HEK293 (cell line): ENCODE data around the gene KIF21B.

ENCODE experiments used
- CTCF ChIA-PET: fragments of 350-600 bp; formaldehyde crosslinking; extraction: SDS; loops from one replicate; lab custom pipeline; 2021; ENCODE audit warnings: antibody characterized with exemption; lab: Yijun Ruan, JAX
- POLR2A ChIA-PET: fragments of 300-600 bp; formaldehyde crosslinking; extraction: SDS; loops from one replicate; lab custom pipeline; 2020; ENCODE audit warnings: antibody characterized with exemption, inconsistent platforms; lab: Yijun Ruan, JAX
- H3K27ac ChIP-seq: fragments of 200-500 bp; sonication (Bioruptor generic); 2 replicates; pipeline ENCODE4 v1.5.1; 2014; ENCODE audit warnings: low read depth, low read length, control low read depth, inconsistent platforms; ENCODE audit errors: extremely low read depth
- H3K36me3 ChIP-seq, 2 experiments: fragments of 200-500 bp in 1 of 2; sonication (Bioruptor generic) in 1 of 2; 1 replicate in 1 of 2; 2 replicates in 1 of 2; pipeline ENCODE4 v1.5.1; 2014 to 2017; ENCODE audit warnings: inconsistent platforms in 2 of 2, low read length in 2 of 2; ENCODE audit not compliant: control insufficient read depth in 2 of 2, insufficient read depth in 1 of 2
- H3K4me1 ChIP-seq: fragments of 200-500 bp; sonication (Bioruptor generic); 2 replicates; pipeline ENCODE4 v1.5.1; 2014; ENCODE audit warnings: mild to moderate bottlenecking, low read length, inconsistent platforms; ENCODE audit not compliant: control insufficient read depth, insufficient read depth
- H3K4me3 ChIP-seq: 2 replicates; pipeline ENCODE4 v1.5.1; 2011; ENCODE audit warnings: low read depth, mild to moderate bottlenecking, control low read depth, low read length, moderate library complexity
- H3K9me3 ChIP-seq: fragments of 200-500 bp; sonication (Bioruptor generic); 2 replicates; pipeline ENCODE4 v1.5.1; 2014; ENCODE audit warnings: low read depth, low read length, inconsistent platforms; ENCODE audit not compliant: control insufficient read depth, insufficient read depth
- ATF2 ChIP-seq: fragments of 450-650 bp; formaldehyde crosslinking; IDR thresholded peaks from 2 replicates; pipeline ENCODE4 v1.5.1; 2016; ENCODE audit warnings: missing biosample characterization, missing genetic modification characterization, low read depth
- GLI2 ChIP-seq: fragments of 450-650 bp; formaldehyde crosslinking; IDR thresholded peaks from 2 replicates; pipeline ENCODE4; 2017; ENCODE audit warnings: missing biosample characterization, missing genetic modification characterization, low read depth, borderline replicate concordance
- INSM2 ChIP-seq: fragments of 450-650 bp; formaldehyde crosslinking; IDR thresholded peaks from 2 replicates; pipeline ENCODE4 v1.5.1; 2016; ENCODE audit warnings: missing biosample characterization, missing genetic modification characterization
- KLF1 ChIP-seq: fragments of 450-650 bp; formaldehyde crosslinking; IDR thresholded peaks from 2 replicates; pipeline ENCODE4 v1.5.1; 2016; ENCODE audit warnings: missing biosample characterization, missing genetic modification characterization
- KLF10 ChIP-seq: fragments of 450-650 bp; IDR thresholded peaks from 2 replicates; pipeline ENCODE4 v1.5.1; 2018; ENCODE audit warnings: missing biosample characterization, mild to moderate bottlenecking, missing genetic modification characterization
- PBX3 ChIP-seq: sonication (generic); formaldehyde crosslinking; IDR thresholded peaks from 2 replicates; pipeline ENCODE4 v1.8.1; 2022; ENCODE audit warnings: mild to moderate bottlenecking, moderate library complexity, missing genetic modification reagents
- REPIN1 ChIP-seq: fragments of 450-650 bp; formaldehyde crosslinking; IDR thresholded peaks from 2 replicates; pipeline ENCODE4 v1.5.1; 2017; ENCODE audit warnings: missing biosample characterization, missing genetic modification characterization, low read depth
- TSHZ1 ChIP-seq: fragments of 450-650 bp; formaldehyde crosslinking; IDR thresholded peaks from 2 replicates; pipeline ENCODE4 v1.5.1; 2016; ENCODE audit warnings: missing biosample characterization, missing genetic modification characterization, borderline replicate concordance
- ZBTB44 ChIP-seq: fragments of 450-650 bp; IDR thresholded peaks from 2 replicates; pipeline ENCODE4 v1.5.1; 2018; ENCODE audit warnings: missing biosample characterization, mild to moderate bottlenecking, missing genetic modification characterization
- ZNF214 ChIP-seq: fragments of 450-650 bp; formaldehyde crosslinking; IDR thresholded peaks from 2 replicates; pipeline ENCODE4 v1.5.1; 2017; ENCODE audit warnings: missing biosample characterization, mild to moderate bottlenecking, missing genetic modification characterization, borderline replicate concordance
- ZNF274 ChIP-seq, 2 experiments: fragments of 200-500 bp in 1 of 2; fragments of 450-650 bp in 1 of 2; sonication (Bioruptor generic) in 1 of 2; formaldehyde crosslinking in 1 of 2; IDR thresholded peaks; 2 replicates each; pipeline versions ENCODE4 v1.5.1 to v1.6.1; 2014 to 2016; ENCODE audit warnings: borderline replicate concordance in 1 of 2, inconsistent platforms in 1 of 2, low read length in 1 of 2, missing biosample characterization in 1 of 2, missing genetic modification characterization in 1 of 2
- ZNF280D ChIP-seq: fragments of 450-650 bp; formaldehyde crosslinking; IDR thresholded peaks from 2 replicates; pipeline ENCODE4 v1.5.1; 2016; ENCODE audit warnings: missing biosample characterization, missing genetic modification characterization
- ZNF292 ChIP-seq: fragments of 450-650 bp; formaldehyde crosslinking; IDR thresholded peaks from 2 replicates; pipeline ENCODE4 v1.5.1; 2016; ENCODE audit warnings: low read depth, missing biosample characterization, missing genetic modification characterization, borderline replicate concordance
- ZNF335 ChIP-seq: fragments of 450-650 bp; formaldehyde crosslinking; conservative IDR thresholded peaks from 2 replicates; pipeline ENCODE4 v1.5.1; 2016; ENCODE audit warnings: missing biosample characterization, missing genetic modification characterization
- ZNF354C ChIP-seq: fragments of 450-650 bp; formaldehyde crosslinking; IDR thresholded peaks from 2 replicates; pipeline ENCODE4 v1.5.1; 2016; ENCODE audit warnings: missing biosample characterization, missing genetic modification characterization, low read depth, borderline replicate concordance
- ZNF514 ChIP-seq: fragments of 450-650 bp; formaldehyde crosslinking; IDR thresholded peaks from 2 replicates; pipeline ENCODE4 v1.5.1; 2016; ENCODE audit warnings: missing biosample characterization, missing genetic modification characterization
- ZNF548 ChIP-seq: fragments of 450-650 bp; formaldehyde crosslinking; IDR thresholded peaks from 2 replicates; pipeline ENCODE4 v1.5.1; 2016; ENCODE audit warnings: missing biosample characterization, missing genetic modification characterization
- ZNF580 ChIP-seq: fragments of 450-650 bp; formaldehyde crosslinking; IDR thresholded peaks from 2 replicates; pipeline ENCODE4 v1.5.1; 2016; ENCODE audit warnings: missing biosample characterization, missing genetic modification characterization

KIF21B gene

GRCh38 chr1:201034671-201035070 is 11.2 kb upstream of the KIF21B start:
- TF ChIP-seq PBX3 (CRISPR knock-in tag) (no peak), ZNF292 (no peak), ATF2 (tag by site-specific recombination) (no peak), TSHZ1 (tag by site-specific recombination) (no peak), ZNF280D (tag by site-specific recombination) (no peak), KLF1 (tag by site-specific recombination) (no peak), GLI2 (tag by site-specific recombination) (no peak), ZNF354C (no peak), ZNF548 (no peak), INSM2 (tag by site-specific recombination) (no peak), ZNF580 (tag by site-specific recombination) (no peak), ZBTB44 (no peak), KLF10 (tag by site-specific recombination) (no peak), ZNF214 (tag by site-specific recombination) (no peak), ZNF514 (tag by site-specific recombination) (no peak), ZNF274 (IDR thresholded peaks at IDR 0.05; ENCODE audit: low read length) (no peak), ZNF274 (tag by site-specific recombination; IDR thresholded peaks at IDR 0.05; ENCODE audit: borderline replicate concordance) (no peak), REPIN1 (tag by site-specific recombination) (no peak), ZNF335 (tag by site-specific recombination) (no peak)
- Histone ChIP-seq H3K9me3 (no peaks in the 10 kb centered on the region), H3K4me3 (no peak overlapping the region), H3K27ac (no peak overlapping the region), H3K36me3 (no peaks in the 10 kb centered on the region), H3K4me1 (no peaks in the 10 kb centered on the region)
- ChIA-PET CTCF (interaction anchor here (1.0 to 8.8 kb wide), 2 partner anchors 55 to 62 kb away, joined by 3 to 76 read pairs; no protein-coding TSS in a partner anchor), POLR2A (no interaction called here)
